ENCODE data around the gene MCTP2.

The MCTP2 gene

GRCh38 chr15:94266789-94267188, 35.4 kb downstream of the MCTP2 start:
- no peak for DNase-seq

DNA sequence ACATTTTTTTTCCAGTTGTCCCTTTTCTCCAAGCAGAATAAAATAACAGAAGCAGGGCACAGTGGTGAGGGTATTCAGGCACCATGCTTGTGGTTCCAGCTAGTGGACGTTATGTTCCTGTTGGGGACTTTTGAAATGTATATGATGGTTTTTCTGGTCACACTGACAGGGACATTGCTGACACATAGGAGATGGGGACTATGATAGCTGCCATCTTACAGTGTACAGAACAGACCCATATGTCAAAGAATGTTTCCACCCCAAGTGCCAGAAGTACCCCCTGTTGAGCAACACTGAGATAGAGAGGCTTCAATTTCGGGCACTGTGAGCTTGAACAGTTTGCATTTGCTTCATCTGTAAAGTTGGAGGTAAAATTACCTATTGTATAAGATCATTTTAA, 38.6 kb downstream of the MCTP2 start:
- DNase-seq = no peak

DNA sequence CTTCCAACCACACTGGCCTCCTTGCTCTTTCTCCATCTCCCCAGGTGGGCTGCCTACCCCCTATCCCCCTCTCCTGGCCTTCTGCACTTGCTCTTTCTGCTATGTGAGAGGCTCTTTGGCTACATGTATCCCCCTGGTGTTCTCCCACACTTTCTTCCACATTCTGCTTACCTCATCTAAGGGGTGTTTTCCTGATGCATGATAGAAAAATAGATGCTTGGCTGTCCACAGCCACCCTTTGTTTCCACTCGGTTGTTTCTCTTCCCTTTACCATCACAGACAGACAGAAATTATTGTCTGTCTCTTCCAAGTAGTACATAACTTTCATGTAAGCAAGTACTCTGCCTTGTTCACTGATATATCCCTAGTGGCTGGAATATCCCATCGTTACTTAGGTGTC, 39.2 kb downstream of the MCTP2 start:
- DNase-seq = no peak

DNA sequence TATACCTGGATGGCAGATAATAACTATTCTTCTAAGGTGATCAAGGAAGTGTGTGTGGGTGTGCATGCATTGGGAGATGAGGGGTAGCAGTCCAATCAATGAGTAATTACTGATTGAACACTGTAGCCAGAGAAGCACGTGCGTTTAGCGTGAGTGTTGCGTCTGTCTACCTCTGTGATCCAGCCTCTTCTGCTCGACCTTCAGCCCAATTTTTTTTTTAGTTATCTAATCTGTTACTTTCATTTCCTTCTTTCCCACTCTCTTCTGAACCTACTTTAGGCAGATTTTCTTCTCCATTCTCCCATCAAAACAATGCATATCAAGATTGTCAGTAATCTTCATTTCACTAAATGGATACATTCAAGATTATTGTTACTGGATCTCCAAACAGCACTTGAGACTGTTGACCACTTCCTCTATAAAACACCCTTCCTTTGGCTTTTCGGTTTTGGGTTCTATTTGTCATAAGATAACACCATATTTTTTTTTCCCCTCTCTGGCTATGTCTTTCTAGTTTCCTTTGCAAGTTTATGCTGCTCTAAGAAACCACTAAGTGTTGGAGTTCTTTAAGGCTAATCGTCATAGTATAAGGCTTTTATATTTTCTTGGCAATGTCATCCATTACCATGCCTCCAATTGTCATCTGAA, 41.0 kb downstream of the MCTP2 start:
- DNase-seq = no peak

- DNase-seq = no peak
Observed at GRCh38 chr15:94273826-94274225, 42.5 kb downstream of the MCTP2 start.

DNA sequence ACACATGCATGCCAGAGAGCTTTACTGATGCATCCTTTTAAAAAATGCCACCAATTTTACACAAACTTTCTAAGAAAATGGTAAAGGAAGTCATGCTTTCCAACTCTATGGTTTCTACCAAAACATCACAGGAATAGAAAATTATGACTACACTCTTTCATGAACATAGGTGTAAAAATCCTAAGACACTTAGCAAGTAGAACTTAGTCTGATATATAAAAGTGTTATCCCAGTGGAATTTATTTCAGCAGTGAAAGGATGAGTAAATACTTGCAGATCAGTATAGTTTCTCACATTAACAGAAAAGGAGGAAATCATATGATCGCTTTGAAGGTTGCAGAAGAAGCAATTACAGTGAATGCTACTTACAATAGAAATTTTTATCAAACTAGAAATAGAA, 43.4 kb downstream of the MCTP2 start:
- no peak for DNase-seq

DNA sequence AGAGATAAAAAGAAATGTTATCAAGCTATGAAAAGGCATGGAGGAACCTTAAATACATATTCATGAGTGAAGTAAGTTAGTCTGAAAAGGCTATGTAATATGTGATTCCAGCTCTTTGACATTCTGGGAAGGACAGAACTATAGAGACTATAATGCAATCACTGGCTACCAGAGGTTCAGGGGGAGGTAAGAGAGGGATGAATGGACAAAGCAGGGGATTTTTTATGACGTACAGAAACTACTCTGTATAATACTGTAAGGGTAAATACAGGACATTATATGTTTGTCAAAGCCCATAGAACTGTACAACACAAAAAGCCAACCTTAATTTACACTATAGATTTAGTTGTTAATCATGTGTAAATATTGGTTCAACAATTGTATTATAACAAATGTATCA, 46.1 kb downstream of the MCTP2 start:
- DNase-seq = no peak

DNA sequence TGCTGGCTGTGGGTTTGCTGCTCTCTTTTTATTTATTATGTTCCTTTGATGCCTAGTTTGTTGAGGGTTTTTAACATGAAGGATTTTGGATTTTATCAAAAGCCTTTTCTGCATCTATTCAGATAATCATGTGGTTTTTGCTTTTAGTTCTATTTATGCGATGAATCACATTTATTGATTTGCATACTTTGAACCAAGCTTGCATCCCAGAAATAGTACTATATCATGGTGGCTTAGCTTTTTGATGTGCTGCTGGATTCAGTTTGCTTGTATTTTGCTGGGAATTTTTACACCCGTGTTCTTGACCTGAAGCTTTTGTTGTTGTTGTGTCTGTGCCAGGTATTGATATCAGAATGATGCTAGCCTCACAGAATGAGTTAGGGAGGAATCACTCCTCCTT, 48.4 kb downstream of the MCTP2 start:
- DNase-seq = no peak

DNA sequence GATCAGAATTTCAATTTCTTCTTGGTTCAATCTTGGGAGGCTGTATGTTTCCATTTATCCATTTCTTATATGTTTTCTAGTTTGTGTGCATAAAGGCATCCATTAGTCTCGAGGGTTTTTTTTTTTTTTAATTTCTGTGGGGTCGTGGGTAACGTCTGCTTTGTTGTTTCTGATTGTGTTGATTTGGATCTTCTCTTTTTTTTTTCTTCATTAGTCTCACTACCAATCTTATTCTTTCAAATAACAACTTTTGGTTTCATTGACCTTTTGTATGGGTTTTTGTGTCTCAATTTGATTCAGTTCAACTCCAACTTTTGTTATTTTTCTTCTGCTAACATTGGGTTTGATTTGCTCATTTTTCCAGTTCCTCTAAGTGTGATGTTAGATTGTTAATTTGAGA, 48.9 kb downstream of the MCTP2 start:
- DNase-seq = no peak

GRCh38 chr15:94282269-94283250, 51.2 kb downstream of the MCTP2 start:
- DNase-seq = no peak

DNA sequence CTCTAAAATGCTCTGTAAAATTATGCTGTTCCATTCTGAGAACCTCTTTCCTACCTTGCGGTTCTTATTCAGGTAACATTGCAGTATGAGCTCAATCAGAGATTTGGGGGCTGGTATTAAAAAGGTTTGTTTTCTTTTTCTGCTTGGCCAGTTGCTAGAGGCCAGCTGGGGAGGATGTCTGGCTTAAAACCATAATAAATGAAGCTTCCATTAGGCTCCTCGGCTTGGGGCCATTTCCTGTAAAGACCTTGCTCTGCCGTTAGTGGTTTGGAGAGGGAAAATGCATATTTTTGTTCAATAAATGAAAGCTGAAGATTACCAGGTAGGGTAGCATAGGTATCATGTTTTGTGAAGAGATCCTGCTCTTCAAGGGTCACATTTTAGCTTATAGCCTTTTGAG, 55.2 kb downstream of the MCTP2 start:
- DNase-seq = no peak

- DNase-seq = no peak
Observed at GRCh38 chr15:94287794-94288246, 56.5 kb downstream of the MCTP2 start.

- DNase-seq = no peak
Observed at GRCh38 chr15:94290730-94291129, 59.4 kb downstream of the MCTP2 start.

- DNase-seq = no peak
Observed at GRCh38 chr15:94293411-94294402, 62.3 kb downstream of the MCTP2 start.

DNA sequence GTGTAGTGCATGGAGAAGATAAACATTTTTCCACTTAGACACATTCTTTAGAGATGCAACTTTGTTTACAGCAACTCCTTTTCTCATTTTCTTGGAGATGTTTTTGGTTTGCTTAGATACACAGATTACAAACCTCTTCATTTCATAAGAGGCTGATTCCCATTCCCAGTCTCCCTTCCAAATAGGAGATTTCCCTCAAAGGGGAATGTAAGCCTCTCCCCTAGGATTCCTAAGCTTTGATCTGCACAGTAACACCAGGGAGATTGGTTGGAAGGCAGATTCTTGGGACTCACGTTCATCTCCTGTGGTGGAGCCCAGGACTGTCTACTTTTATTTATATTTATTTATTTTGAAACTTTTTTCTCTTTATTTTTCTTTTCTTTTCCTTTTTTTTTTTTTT, 63.2 kb downstream of the MCTP2 start:
- DNase-seq = no peak

DNA sequence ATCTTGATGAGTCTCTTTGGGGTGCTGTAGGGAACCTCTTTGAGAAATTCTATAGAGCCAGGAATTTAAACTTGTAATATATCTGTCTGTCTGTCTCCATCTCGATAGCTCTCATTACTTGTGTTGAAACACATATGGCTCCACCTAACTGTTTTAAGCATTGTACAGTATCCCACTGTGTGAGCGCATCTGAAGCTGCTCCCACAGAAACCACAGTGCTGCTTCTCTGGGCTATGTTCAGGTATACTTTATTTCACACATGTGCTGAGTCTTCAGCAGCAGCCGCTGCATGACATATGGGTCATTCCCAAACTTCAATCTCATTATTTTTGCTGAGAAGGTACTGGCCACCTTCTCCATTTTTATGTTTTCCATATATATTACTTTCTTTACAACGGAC, 63.9 kb downstream of the MCTP2 start:
- no peak for DNase-seq

GRCh38 chr15:94296717-94297116, 65.4 kb downstream of the MCTP2 start:
- DNase-seq = no peak

GRCh38 chr15:94297558-94297957, 66.2 kb downstream of the MCTP2 start:
- DNase-seq = no peak

GRCh38 chr15:94298364-94298763, 67.0 kb downstream of the MCTP2 start:
- no peak for DNase-seq

DNA sequence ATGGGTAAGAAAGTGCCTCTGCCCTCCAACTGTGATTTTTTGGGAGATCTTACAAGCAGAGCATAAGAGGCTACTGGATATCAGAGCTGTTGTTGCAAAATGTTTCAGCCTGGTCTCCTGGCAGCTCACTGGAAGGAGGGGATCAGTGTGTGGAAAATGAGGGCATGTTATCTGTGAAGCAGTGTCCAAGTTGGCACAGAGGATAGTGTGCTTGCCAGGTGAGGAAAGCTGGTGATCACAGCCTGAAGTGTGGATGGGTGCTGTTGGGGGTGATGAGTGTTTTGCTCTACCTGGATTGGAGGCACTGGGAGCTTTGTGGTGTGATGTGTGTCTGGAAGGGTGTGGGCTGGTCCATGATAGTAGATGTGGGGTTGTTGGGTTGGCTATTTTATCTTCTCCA, 69.3 kb downstream of the MCTP2 start:
- DNase-seq = no peak

- DNase-seq = no peak
Observed at GRCh38 chr15:94305133-94305532, 73.8 kb downstream of the MCTP2 start.

DNA sequence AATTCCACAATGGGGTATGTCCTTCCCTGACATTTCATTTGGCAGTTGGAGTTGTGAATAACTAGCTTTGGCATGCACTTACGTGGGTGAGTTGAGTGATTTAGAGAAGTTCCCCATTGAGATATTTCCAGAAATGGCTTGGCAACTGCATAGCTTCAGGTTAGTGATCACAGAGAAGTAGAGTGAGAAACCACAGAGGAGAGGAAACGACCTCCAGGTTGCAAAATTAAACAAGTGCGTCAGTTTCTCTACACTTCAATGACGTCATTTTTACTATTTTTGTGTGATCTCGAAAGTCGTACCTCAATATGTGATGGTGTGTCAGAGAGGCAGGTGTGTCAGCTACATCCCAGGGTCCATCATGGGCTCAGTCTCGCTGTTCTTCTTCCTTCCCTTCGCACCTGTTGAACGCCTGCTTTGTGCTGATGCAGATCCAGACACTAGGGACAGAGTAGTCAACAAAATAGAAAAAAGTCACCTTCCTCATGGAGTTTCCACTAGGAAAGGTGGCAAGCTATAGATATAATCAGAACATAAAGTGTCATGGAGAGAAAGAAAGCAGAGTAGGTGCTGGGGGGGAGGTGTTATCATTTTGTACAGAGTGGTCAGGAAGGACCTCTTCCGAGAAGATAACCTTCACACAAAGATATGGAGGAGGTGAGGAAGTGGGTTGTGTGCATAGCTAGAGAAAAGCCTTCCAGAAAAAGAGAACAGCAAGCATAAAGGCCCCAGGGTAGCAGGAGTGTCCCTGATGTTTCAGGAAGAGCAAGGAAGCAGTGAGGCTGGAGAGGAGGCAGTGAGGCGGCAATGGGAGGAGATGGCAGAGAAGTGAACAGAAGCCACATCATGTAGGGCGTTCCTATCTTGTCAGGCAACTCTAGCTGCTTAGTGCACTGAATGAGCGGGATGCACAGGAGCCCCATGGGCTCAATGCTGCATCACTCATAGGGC, 75.6 kb downstream of the MCTP2 start:
- no peak for DNase-seq

All from HCEC 1CT (cell line).